Muscle of back (tissue), 11 donors: ENCODE data around the gene NR4A1. TPM values are rescaled to one million over a fixed set of nuclear protein-coding genes. Genes with fewer than 3 reads are reported as not detected.

Experiments
- DNase-seq, 3 donors: peaks; one replicate each; pipeline versions ENCODE4 v3.0.0 to v3.0.0-alpha.2; 2013
- polyA plus RNA-seq, 10 donors: library from polyadenylated mRNA; unstranded; fragments of 120-200 nt; gene quantifications; one replicate each; pipeline ENCODE4 v1.2.1, GENCODE V29; 2013; ENCODE audit not compliant: insufficient read length in 10 of 10

The NR4A1 gene
- polyA plus RNA-seq, 10 donors: 11.5 to 217 (median 33.2) TPM

DNA sequence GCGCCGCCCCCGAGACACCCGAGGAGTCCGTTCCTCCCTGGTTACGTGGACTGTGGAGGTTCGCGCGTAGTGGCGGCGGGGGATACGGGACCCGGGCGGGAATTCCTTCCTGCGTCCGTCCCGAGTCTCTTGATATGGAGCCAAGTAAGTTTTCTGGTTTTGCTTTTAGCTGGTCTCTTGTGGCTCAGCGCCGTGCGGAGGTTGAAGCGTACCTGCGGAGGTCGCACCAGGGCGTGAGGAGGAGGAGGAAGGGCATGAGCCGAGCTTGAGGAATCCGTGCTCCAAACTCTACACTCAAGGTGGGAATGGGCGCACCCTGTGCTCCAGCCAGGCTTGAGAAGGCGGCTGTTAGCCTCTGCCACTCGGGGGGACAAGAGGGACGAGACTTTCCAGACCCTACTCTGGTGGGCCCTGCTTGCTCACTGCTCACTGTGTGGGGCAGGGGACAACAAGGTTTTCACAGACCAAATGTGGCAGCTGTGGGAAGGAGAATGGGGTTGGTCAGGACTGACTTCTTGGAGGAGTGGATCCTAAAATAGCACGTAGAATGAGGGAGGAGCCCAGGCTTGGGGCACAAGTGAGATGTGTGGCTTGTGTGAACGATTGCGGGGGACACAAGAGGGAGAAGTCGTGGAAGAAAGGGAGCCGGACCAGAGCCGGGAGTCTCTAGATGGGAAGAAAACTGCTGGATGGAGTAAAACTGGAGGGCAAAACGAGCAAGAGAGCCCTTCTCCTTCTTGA, 19.1 kb downstream of the NR4A1 start:
- peak in 1 of 3 donors; percentile 25 for DNase-seq

DNA sequence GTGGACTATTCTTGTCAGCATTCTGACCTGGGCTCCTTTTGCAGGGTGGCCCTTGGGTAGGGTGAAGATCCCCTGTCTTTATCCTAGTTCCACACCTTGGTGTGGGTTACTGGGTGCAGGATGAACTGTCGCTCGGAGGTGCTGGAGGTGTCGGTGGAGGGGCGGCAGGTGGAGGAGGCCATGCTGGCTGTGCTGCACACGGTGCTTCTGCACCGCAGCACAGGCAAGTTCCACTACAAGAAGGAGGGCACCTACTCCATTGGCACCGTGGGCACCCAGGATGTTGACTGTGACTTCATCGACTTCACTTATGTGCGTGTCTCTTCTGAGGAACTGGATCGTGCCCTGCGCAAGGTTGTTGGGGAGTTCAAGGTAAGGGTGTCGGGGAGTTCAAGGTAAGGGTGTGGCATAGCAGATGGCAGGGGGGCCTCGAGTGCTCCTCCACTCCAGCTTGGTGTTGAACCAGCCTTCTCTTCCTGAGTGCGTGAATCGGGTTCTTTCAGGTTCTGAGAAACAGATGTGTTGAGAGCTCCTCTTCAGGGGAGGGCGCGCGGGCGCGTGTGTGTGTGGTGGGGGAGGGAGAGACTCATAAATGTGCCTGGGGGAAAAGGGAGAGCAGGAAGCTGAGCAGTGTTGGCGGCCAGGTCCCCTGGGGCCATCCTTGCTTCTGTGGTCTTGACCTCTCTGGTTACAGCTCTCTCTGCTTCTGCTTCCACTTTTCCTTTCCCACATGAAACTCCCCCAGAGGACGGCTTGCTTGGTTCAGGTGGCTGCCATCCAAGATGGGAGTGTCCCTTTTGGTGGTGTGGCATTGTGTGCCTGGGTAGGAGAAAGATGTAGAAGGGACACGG, 22.5 kb downstream of the NR4A1 start:
- DNase-seq: peak in 1 of 3 donors; percentile 35

DNA sequence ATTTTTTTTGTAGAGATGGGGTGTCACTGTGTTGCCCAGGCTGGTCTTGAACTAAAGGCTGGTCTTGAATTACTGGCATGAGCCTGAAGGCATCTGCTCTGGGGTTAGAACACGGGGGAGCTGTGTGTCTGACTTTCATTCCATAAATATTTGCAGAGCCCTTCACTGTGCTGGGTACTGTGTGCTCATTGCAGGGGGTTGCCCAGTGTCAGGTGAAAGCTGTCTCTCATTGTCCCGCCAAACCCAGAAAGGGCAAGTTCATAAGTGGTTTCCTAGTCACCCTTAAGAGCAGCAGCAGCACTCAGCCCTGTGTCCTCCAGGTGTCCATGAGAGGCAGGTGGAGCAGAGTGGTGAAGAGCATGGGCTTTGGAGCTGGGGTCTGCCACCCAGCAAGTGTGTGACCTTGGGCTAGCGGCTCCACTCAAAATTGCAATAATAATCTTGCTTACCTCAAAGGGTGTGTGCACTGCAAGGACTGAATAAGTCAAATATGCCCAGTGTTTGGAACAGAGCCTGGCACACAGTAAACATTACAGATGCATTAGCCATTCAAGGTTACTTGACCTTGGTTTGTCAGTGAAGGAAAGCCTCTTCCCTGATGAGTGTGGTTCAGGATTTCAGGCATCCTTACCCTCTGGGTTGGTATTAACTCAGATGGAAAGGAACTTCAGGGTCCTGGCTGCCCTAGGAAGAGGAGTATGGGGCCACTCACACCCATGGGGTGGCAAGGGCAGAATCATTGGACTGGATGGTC, 23.9 kb downstream of the NR4A1 start:
- DNase-seq: no peak

DNA sequence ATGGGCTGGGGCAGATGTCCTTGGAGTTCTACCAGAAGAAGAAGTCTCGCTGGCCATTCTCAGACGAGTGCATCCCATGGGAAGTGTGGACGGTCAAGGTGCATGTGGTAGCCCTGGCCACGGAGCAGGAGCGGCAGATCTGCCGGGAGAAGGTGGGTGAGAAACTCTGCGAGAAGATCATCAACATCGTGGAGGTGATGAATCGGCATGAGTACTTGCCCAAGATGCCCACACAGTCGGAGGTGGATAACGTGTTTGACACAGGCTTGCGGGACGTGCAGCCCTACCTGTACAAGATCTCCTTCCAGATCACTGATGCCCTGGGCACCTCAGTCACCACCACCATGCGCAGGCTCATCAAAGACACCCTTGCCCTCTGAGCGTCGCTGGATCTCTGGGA, 25.6 kb downstream of the NR4A1 start:
- no peak for DNase-seq

DNA sequence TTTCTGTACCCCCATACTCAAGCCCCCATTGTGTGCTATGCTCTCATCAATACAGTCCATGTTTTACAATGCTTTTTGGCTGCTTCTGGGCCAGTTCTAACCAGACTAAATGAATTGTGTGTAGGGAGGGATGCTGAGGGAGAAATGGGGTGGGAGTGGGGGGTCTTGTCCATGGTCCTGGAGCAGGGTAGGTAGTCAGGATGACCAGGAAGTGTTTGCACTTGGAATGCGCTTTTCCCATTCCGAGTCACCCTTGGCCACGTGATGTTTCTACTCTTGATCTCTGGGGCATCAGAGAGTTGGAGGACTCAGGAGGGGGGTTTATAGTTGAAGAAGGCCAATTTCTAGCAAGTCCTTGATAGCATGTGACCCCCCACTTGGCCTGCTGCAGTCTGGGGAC, 27.0 kb downstream of the NR4A1 start:
- peak in 1 of 3 donors; percentile 5 for DNase-seq

DNA sequence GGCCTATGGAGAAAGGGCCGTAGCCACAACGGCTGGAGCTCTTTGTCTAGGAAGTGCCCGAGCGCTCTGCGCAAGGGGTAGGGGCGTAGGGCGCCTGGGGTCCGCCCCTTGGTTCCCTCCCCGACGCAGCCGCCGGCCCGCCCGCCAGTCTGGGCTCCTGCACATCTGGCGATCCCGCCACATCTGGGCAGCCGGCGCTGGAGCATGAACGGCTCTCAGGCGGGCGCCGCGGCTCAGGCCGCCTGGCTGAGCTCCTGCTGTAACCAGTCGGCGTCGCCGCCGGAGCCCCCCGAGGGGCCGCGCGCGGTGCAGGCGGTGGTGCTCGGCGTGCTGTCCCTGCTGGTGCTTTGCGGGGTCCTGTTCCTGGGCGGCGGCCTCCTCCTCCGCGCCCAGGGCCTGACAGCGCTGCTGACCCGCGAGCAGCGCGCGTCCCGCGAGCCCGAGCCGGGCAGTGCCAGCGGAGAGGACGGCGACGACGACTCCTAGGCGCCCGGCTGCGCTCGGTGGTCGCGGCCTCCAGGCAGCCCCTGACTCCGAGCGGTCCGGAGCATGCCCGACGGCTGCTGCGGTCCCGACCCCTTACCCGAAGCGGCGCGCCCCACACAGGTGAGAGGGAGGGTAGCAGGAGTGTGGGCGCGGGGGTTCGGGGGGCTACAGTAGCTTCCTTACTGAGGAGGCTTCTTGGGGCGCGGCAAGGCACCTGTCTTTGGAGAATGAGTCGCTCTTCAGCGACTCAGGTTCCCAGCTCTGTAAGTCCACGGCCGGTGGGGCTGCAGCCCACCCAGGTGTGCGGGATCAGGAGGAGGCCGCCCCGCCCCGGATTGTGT, 28.5 kb downstream of the NR4A1 start, which contains the start of gene SMIM41:
SMIM41 (plus strand) TSS at position 129 of the 827 bp plus-strand sequence; CDS start at position 205, 76 bp downstream.
- peak in 1 of 3 donors; percentile 46 for DNase-seq

DNA sequence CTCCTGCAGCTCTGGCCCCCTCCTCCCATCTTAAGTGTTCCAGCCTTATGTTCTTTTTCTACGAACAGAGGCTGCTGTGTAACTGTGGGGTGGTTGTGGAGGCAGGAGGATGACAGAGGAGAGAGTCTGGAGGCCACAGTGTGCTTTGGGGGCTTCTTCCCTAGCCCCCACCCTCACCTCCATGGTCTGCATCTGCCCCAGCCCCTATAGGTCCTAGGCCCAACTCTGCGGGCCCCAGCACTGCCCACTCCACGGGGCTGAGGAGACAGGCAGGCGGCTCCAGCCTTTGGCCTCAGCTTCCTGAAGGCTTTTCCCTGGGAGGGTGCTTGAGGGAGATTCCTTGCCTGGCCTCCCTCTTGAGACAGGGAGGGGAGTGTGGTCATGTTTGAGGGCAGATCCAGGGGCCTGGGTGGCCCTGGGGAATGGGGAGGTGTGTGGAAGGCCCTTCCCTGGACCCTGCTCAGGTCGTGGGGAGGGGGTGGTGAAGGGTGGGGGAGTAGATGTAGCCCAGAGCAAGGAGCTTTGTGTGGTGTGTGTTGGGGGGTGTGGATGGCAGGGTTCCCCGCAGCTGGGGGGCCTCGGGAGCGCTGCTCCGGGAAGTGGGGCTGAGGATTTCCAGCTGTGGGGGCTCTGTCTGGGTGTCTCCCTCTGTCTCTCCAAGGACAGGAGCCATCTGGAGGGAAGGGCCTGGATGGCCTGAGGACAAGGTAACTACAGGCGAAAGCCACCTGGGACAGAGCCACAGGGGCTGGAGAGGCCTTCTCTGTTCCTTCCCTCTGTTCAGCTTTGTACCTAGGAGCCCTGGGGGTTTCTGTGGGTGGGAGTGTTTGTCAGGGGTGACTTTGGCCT, 29.4 kb downstream of the NR4A1 start:
- DNase-seq: peak in 1 of 3 donors; percentile 33

DNA sequence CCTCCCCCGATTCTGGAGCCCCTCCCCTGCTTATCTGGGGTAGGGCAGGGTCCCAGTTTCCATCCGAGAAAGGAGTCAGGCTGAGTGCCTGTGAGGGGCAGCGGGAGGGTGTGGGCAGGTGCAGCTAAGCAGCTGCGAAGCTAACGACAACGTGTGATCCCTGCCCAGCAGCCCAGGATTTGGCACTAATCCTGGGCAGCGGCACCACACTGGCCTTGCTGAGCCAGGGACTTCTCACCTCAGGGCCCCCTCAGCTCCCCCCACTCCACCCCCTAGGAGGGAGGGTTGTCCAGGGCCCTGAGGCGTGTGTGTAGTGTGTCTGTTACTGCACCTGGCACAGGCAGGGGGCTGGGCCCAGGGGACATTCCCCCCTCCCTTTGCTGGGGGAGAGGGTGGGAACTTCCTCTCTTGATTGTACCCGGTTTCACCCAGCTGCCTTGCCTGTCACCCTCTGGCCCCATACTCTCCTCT, 30.1 kb downstream of the NR4A1 start:
- peak in 2 of 3 donors; percentile 59 to 74 for DNase-seq

DNA sequence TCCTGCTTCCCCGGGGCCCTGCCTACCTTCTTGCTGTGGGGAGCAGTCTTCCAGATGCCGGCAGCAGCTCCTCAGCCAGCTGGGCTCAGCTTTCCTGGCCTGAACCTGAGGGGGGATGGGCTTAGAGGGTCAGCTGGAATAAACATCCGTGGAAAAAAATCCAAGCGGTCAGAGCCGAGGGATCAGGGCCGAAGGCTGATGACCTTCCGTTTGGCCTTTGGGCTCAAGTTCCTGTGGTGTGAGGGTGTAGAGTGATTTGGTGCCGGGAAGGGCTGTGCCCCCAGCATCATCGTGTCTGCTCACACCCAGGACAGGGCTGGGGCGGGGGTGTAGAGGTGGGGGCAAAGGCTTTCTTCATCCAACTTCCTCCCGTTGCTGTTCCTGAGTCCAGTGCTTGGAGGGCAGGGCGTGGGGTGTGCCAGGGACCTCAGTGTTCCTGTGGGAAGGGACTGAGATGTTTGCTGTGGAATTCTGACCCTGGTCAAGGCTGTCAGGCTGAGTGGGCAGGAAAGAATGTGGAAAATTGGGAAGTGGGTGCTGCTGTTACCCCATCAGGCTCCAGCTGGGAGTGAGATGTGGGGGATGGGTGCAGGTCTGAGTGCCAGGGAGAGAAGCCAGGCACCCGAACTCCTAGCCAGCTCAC, 30.9 kb downstream of the NR4A1 start:
- DNase-seq: peak in 2 of 3 donors; percentile 62 to 84

DNA sequence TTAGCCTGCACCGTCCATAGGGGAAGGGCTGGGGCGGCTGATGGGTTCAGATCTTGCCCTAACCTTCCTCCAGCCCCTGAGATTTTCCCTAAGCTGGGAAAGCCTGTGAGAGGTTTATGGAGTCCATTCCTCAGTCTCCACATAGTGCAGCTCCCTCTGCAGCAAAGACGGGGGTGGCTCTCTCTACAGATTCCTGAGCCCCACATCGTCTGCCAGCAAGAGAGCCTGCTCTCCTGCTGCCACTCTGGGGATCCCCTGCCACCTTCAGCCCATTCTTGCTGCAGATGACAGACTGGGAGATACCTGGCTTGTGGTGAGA, 31.4 kb downstream of the NR4A1 start:
- peak in 1 of 3 donors; percentile 36 for DNase-seq

DNA sequence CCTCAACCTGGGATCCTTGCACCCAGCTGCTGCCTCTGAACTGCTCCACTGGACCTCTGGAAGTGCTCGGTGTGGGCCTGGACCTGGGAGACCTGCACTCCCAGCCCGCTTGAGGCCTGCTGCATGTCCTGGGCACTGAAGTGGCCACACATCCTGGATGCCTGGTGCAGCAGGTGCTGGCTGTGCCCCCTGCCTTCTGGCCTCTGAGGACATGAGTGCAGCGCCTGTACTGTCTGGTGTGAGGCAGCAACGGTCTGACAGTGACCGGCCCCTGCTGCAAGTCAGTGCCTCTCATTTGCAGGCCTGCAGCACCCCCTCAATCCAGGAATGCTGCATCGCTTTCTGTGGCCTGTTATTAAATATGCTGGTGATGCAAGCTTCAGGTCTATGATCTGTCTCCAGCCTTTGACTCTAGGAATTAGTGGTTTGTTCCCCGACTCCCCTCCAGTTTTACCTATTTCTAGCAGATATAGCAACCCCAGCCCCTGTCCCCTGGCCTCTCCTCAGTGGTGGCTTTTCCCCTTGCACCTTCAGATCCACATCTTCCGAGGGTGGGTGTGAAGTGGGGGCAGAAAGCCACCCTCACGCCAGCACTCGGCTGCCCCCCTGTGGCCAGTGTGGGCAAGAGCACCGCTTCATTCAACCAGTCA, 31.9 kb downstream of the NR4A1 start:
- peak; percentile 35 to 84 (median 50) for DNase-seq

DNA sequence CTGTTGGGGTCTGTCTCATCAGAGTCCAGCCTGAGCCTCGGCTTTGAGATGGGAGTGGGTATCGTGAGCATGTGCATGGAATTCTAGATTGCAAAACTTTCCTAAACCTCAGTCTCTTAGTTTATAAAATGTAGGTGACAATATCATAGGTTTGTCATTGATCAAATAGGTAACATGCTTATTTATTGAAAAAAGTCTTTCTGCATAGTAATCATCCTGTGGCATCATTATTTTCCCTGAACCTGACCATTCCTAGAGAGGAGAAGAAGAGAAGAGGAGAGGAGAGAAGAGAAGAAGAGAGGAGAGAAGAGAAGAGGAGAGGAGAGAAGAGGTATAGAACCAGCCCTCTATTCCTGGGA, 32.4 kb downstream of the NR4A1 start:
- DNase-seq: no peak

DNA sequence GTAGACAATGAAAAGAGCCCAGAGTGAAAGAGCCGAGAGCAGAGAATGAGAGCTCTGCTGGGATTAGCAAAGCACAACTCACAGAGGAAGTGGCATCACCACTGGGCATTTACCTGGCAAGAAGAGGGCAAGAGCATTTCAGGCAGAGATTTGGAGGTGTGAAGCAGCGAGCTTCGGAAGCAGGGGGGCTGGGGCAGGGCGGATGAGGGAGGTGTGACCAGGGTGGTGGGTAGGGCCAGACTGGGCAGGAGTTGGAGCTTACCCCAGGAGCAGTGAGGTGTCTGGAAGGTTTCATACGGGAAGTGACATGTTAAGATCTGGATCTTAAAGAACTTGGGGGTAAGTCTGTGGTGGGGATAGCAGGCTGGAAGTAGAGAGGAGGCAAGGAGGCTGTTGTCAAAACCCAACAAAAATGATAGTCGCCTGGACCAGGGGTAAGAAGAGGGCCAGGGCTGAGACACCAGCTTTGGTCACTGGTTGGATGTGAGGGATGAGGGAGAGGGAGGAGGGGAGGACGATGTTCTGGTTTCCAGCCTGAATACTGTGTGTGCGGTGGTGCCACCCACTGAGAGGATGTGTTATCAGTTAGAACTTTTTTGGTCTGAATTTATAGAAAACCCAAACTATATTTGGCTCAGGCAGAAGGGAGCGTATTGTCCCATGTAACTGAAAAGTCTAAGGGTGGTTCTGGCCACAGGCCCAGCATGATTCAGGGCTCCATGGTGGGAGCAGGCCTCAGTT, 33.4 kb downstream of the NR4A1 start:
- no peak for DNase-seq

DNA sequence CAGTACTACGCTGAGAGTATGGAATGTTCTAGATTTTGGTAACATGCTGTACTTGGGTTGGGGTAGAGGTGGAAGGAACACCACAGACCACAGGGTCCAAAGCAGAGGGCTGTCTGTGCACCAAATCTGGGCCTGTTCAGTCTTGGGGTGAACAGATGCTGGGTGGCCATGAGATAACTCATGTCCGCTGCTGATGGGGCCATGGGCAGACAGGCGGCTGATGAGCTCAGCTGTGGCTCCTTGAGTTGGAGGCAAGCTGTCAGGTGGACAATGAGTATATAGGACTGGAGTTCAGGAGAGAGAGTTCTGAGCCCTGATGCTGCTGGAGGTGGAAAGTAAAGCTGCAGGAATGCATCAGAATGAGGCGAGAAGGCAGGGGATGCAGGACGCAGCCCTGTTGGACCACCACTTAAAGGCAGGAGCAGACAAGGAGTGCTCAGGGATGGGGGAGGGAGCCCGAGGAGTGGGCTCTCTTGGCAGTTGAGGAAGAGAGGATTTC, 34.5 kb downstream of the NR4A1 start:
- DNase-seq: no peak

DNA sequence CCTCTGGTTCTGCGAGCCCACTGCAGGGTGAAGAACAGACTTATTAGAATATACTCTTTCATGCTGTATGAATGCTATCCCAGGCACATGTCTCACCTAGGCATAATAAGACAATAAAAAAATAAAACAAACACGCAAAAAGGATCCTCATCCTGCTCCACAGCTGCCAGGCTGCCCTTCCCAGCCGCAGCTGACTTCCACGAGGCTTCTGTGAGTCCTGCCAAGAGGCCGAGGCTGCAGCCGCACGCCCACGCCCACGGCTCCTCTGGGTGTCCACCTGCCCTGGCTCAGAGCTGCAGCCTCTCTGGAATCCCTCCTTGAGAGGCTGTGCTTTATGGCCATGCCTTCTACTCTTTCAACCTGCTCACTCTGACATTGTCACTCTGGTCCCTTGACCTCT, 35.1 kb downstream of the NR4A1 start:
- peak in 1 of 3 donors; percentile 33 for DNase-seq

DNA sequence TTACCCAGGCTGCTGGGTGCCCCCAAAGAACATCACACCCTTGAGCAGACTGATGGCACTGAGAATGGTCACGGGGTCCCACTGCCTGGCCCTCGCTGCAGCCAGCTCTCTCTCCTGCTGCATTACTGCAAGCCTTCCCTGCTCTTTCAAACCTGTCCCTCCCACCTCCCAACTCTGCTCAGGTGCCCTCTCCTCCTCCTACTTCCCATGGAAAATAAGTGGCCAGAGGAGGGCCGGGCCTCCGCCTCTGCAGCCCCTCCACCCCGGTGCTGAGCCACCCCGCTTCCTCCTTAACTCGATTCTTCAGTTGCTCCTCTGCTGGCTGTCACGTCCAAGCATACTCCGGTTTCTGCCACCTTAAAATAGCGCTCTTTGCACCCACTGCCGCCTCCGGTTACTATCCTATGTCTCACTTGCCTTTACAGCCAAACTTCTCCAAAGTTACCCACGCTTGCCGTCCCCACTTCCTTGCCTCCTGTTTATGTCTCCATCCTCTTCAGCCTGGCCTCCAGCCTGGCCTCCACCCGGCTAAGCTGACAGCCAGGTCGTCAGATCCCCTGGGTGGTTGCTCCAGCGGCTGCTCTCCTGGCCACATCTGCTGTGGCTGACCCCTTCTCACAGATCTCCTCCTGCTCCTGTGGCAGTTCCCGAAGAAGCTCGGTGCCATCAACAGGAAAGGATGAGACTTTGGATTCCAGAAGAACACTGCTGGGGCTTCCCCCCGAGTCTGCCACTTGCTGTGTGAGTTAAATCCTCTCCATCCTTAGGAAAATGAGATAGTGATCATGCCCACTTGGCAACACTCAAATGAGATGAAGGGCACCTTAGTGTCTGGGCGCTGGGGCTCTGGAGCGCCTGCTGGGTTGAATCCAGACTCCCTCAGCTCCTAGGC, 35.9 kb downstream of the NR4A1 start:
- DNase-seq: peak in 1 of 3 donors; percentile 5
